Measurements from ENCODE around the gene FADS2. TPM values are rescaled to one million over a fixed set of nuclear protein-coding genes. Genes with fewer than 3 reads are reported as not detected.

FADS2 gene
- total and polyA plus RNA-seq, 9 of the 15 experiments (the other 6 are each of a cell fraction or from before 2014, with no cell fraction given): 2.9 to 42.8 (median 16.2) TPM

GRCh38 chr11:61815790-61816735 is 12.0 kb upstream of the FADS2 start (continued):
- TF ChIP-seq SREBF2 (CRISPR knock-in tag; IDR thresholded peaks at IDR 0.05): no peak
- TF ChIP-seq FOS (IDR thresholded peaks at IDR 0.05; ENCODE audit: extremely low read depth, insufficient read length): no peak
- no peak for TF ChIP-seq SOX6 (IDR thresholded peaks at IDR 0.05)
- no peak for TF ChIP-seq ZFP30 (CRISPR knock-in tag; IDR thresholded peaks at IDR 0.05; ENCODE audit: borderline replicate concordance)
- TF ChIP-seq ZSCAN29 (IDR thresholded peaks at IDR 0.05): no peak
- TF ChIP-seq FOXP4 (CRISPR knock-in tag; IDR thresholded peaks at IDR 0.05; ENCODE audit: borderline replicate concordance): peak; percentile 72; the same call in 1 of the 2 replicates
- no peak for TF ChIP-seq ATF3 (IDR thresholded peaks at IDR 0.05)
- TF ChIP-seq ATF3 (CRISPR knock-in tag; conservative IDR thresholded peaks at IDR 0.05): no peak
- no peak for TF ChIP-seq RNF2 (IDR thresholded peaks at IDR 0.05)
- no peak; the same call in 1 of the 2 replicates for TF ChIP-seq ZBTB1 (CRISPR knock-in tag; IDR thresholded peaks at IDR 0.05; ENCODE audit: borderline replicate concordance, low read depth)
- TF ChIP-seq RFX1 (IDR thresholded peaks at IDR 0.05): no peak
- no peak for TF ChIP-seq TCF3 (CRISPR knock-in tag; IDR thresholded peaks at IDR 0.05)
- TF ChIP-seq PHB2 (IDR thresholded peaks at IDR 0.05; ENCODE audit: low read depth): no peak
- TF ChIP-seq ZNF41 (CRISPR knock-in tag; conservative IDR thresholded peaks at IDR 0.05): no peak
- TF ChIP-seq MYBL2 (IDR thresholded peaks at IDR 0.05; ENCODE audit: low read depth): no peak
- no peak for TF ChIP-seq MYBL2 (CRISPR knock-in tag; IDR thresholded peaks at IDR 0.05; ENCODE audit: borderline replicate concordance)
- TF ChIP-seq MTA2 (IDR thresholded peaks at IDR 0.05; ENCODE audit: low read depth): no peak
- no peak for TF ChIP-seq U2AF1 (optimal IDR thresholded peaks at IDR 0.05; ENCODE audit: low read depth, low read length)
- TF ChIP-seq ZBTB34 (CRISPR knock-in tag; IDR thresholded peaks at IDR 0.05): no peak
- no peak for TF ChIP-seq GTF2A2 (tag; IDR thresholded peaks at IDR 0.05)
- no peak for TF ChIP-seq NFIC (IDR thresholded peaks at IDR 0.05)
- no peak for TF ChIP-seq FOXA1 (IDR thresholded peaks at IDR 0.05; ENCODE audit: borderline replicate concordance)
- no peak; the same call in 1 of the 2 replicates for TF ChIP-seq SMARCA5 (IDR thresholded peaks at IDR 0.05)
- no peak for TF ChIP-seq ZNF586 (CRISPR knock-in tag; conservative IDR thresholded peaks at IDR 0.05)
- TF ChIP-seq RBM39 (optimal IDR thresholded peaks at IDR 0.05; ENCODE audit: low read depth, low read length): no peak
